Fibroblast of skin of scalp (primary cell): ENCODE results near the gene KMT5C. TPM values are rescaled to one million over a fixed set of nuclear protein-coding genes. Genes with fewer than 3 reads are reported as not detected.

Experiments
- DNase-seq: peaks from one replicate; pipeline ENCODE4 v3.0.0-alpha.2; 2013
- polyA plus RNA-seq, 2 experiments: library from polyadenylated mRNA; unstranded; fragments of 120-200 nt; gene quantifications; one replicate each; pipeline ENCODE4 v1.2.1, GENCODE V29; 2013; ENCODE audit not compliant: insufficient read length in 2 of 2

Gene KMT5C
- polyA plus RNA-seq (2013, experiment 1 of 2; ENCODE audit: insufficient read length), result 6.4 TPM
- 7.1 TPM for polyA plus RNA-seq (2013, experiment 2 of 2; ENCODE audit: insufficient read length)

GRCh38 chr19:55339105-55339888, at the start of gene KMT5C:
KMT5C (plus strand) TSS chr19:55339876; CDS start chr19:55341937, 2,061 bp downstream.
- DNase-seq, result peak; percentile 100

- DNase-seq, result no peak
Measured at GRCh38 chr19:55297267-55297666, 42.4 kb upstream of the KMT5C start.

GRCh38 chr19:55299991-55300390, 39.7 kb upstream of the KMT5C start:
- DNase-seq, result no peak

GRCh38 chr19:55300886-55301458, 38.7 kb upstream of the KMT5C start:
- DNase-seq, result no peak

- DNase-seq, result peak; percentile 74
Measured at GRCh38 chr19:55301459-55302317, 38.0 kb upstream of the KMT5C start.

GRCh38 chr19:55302318-55302703, 37.4 kb upstream of the KMT5C start:
- DNase-seq, result no peak

GRCh38 chr19:55303477-55303876, 36.2 kb upstream of the KMT5C start:
- DNase-seq, result no peak

GRCh38 chr19:55304279-55304978, 35.2 kb upstream of the KMT5C start:
- DNase-seq, result peak; percentile 24

GRCh38 chr19:55304980-55305379, 34.7 kb upstream of the KMT5C start:
- DNase-seq, result no peak

GRCh38 chr19:55305491-55305890, 34.2 kb upstream of the KMT5C start:
- DNase-seq, result peak; percentile 23

- DNase-seq, result no peak
Measured at GRCh38 chr19:55305983-55306562, 33.6 kb upstream of the KMT5C start.

GRCh38 chr19:55306712-55307111, 33.0 kb upstream of the KMT5C start:
- DNase-seq, result no peak

- DNase-seq, result no peak
Measured at GRCh38 chr19:55308281-55308680, 31.4 kb upstream of the KMT5C start.

- DNase-seq, result no peak
Measured at GRCh38 chr19:55309448-55309847, 30.2 kb upstream of the KMT5C start.

GRCh38 chr19:55310498-55310897, 29.2 kb upstream of the KMT5C start:
- DNase-seq, result no peak

- no peak for DNase-seq
Measured at GRCh38 chr19:55311397-55311796, 28.3 kb upstream of the KMT5C start.

- no peak for DNase-seq
Measured at GRCh38 chr19:55311797-55312196, 27.9 kb upstream of the KMT5C start.

GRCh38 chr19:55312621-55313512, 26.8 kb upstream of the KMT5C start:
- DNase-seq, result no peak

- DNase-seq, result no peak
Measured at GRCh38 chr19:55314396-55314795, 25.3 kb upstream of the KMT5C start.

GRCh38 chr19:55315956-55316525, 23.6 kb upstream of the KMT5C start:
- DNase-seq, result no peak

- no peak for DNase-seq
Measured at GRCh38 chr19:55316646-55317045, 23.0 kb upstream of the KMT5C start.
